ENCODE data around the gene MTG2.

MTG2 gene

DNA sequence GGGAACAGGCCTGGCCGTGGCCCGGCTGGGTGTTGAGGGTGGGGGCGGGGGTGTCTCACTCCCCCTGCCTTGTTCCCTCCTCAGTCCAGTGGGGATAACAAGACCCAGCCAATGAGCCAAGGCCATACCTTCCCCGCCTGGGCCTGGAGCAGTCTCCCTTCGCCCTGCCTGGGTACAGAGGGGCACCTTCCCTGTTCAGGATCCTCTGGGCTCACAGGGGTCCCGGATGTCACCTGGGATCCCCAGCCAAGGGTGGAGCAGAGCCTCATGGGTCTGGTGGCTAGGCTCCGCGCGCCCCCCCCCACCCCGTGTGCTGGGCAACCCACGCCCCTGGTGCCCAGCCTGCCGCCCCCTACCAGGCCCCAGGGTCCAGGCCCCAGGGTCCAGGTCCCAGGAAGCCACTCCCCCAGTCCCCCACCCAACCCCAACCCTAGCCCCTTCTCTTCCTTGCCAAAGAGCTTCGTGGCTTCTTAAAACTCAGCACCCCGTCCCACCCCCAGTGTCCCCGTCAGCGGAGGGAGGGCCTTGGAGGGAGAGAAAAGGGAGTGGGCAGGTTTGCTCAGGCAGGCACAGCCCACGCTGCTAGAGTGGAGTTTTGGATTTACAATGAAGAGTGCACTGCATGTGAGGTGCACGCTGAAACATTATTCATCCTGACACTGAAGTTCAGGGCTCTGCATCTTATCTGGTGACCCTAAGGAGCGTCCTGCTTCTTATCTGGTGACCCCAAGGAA, 25.4 kb downstream of the MTG2 start:
- no peak overlapping the region for H3K4me3 ChIP-seq (replicated peaks in 1 of 2; ENCODE audit: low read depth in 2 of 2, low read length in 2 of 2)
- no peak for DNase-seq (ENCODE audit: low read depth in 2 of 2)
- TF ChIP-seq, protein P1, sequence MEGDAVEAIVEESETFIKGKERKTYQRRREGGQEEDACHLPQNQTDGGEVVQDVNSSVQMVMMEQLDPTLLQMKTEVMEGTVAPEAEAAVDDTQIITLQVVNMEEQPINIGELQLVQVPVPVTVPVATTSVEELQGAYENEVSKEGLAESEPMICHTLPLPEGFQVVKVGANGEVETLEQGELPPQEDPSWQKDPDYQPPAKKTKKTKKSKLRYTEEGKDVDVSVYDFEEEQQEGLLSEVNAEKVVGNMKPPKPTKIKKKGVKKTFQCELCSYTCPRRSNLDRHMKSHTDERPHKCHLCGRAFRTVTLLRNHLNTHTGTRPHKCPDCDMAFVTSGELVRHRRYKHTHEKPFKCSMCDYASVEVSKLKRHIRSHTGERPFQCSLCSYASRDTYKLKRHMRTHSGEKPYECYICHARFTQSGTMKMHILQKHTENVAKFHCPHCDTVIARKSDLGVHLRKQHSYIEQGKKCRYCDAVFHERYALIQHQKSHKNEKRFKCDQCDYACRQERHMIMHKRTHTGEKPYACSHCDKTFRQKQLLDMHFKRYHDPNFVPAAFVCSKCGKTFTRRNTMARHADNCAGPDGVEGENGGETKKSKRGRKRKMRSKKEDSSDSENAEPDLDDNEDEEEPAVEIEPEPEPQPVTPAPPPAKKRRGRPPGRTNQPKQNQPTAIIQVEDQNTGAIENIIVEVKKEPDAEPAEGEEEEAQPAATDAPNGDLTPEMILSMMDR (IDR thresholded peaks at IDR 0.05; ENCODE audit: low read depth, low read length) = no peak

- peak; percentile 7 to 12 for DNase-seq (ENCODE audit: low read depth in 2 of 2)
- no peak overlapping the region for H3K4me3 ChIP-seq (replicated peaks in 1 of 2; ENCODE audit: low read depth in 2 of 2, low read length in 2 of 2)
- TF ChIP-seq, protein P1 (IDR thresholded peaks at IDR 0.05; ENCODE audit: low read depth, low read length) = no peak
Observed at GRCh38 chr20:62208795-62209755, 26.2 kb downstream of the MTG2 start.

DNA sequence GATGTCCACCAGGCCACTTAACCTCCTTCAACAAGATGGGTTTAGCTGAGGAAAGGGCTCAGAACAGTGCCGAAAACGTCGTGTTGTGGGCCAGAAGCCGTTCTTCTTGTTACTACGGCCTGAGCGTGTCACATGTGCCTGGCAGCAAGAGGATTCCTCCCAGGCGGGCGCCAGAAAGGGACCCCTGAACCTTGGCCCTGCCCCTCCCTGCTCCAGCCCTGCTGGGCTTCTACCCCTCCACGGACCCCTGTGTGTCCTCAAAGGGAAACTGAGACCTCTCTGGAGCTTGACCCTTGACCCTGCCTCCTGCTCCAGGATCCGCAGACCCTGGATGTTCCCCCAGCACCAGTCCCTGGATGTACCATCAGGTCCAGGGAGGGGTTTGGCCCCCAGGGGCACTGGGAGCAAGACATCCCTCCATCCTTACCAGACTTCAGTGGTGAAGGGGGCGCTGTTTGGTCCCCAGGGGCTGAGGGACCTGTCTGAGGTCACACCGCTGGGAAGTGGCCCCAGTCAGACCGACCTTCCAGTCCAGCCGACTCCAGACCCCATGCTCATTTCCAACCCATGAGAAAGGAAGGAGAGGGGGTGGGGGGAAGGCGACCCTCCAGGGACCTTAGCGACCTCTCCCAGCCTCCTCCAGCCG, 27.1 kb downstream of the MTG2 start:
- TF ChIP-seq, protein P1 (IDR thresholded peaks at IDR 0.05; ENCODE audit: low read depth, low read length) = no peak
- no peak for DNase-seq (ENCODE audit: low read depth in 2 of 2)
- no peak overlapping the region for H3K4me3 ChIP-seq (replicated peaks in 1 of 2; ENCODE audit: low read depth in 2 of 2, low read length in 2 of 2)

- H3K4me3 ChIP-seq (replicated peaks in 1 of 2; ENCODE audit: low read depth in 2 of 2, low read length in 2 of 2) = no peak overlapping the region
- TF ChIP-seq, protein P1 (IDR thresholded peaks at IDR 0.05; ENCODE audit: low read depth, low read length) = no peak
- DNase-seq (ENCODE audit: low read depth in 2 of 2) = no peak
Observed at GRCh38 chr20:62210496-62210855, 27.6 kb downstream of the MTG2 start.

- no peak for DNase-seq (ENCODE audit: low read depth in 2 of 2)
- TF ChIP-seq, protein P1 (IDR thresholded peaks at IDR 0.05; ENCODE audit: low read depth, low read length) = no peak
- no peak overlapping the region for H3K4me3 ChIP-seq (replicated peaks in 1 of 2; ENCODE audit: low read depth in 2 of 2, low read length in 2 of 2)
Observed at GRCh38 chr20:62211216-62211615, 28.4 kb downstream of the MTG2 start.

- TF ChIP-seq, protein P1 (IDR thresholded peaks at IDR 0.05; ENCODE audit: low read depth, low read length) = no peak
- no peak for DNase-seq (ENCODE audit: low read depth in 2 of 2)
- no peak overlapping the region for H3K4me3 ChIP-seq (replicated peaks in 1 of 2; ENCODE audit: low read depth in 2 of 2, low read length in 2 of 2)
Observed at GRCh38 chr20:62211769-62212288, 29.0 kb downstream of the MTG2 start.

Data from cardiac fibroblast (primary cell).